ENCODE results near the gene GLB1L2.

The GLB1L2 gene

DNA sequence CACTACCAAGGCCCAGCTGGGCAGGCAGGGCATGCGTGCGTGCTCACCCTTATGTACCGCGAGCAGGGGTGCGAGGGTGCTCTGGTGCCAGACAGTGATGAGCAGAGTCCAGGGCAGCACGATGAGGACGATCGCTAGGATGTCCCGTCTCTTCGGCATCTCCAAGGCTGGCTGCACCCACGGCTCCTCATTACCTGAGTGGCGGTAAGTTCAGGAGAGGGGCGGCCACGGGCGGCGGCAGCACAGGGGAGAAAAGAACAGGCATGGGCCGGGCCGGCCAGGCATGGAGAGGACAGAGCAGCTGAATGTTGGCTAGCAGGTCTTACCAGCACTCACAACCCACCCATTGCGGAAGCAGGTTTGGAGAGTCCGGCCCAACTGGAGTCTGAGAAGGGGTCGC lies 55.7 kb downstream of the GLB1L2 start:
- no peak for DNase-seq

DNA sequence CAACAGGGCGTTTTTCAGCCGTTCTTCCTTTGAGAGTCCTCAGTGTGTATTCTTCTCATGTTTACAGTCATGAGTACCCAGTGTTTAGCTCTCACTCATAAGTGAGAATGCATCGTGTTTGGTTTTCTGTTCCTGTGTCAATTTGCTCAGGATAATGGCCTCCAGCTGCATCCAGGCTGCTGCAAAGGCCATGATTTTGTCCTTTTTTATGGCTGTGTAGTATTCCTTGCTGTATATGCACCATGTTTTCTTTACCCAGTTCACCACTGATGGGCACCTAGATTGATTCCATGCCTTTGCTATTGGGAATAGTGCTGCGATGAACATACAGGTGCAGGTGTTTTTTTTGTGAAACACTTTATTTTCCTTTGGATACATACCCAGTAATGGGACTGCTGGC lies 56.8 kb downstream of the GLB1L2 start:
- DNase-seq: no peak

DNA sequence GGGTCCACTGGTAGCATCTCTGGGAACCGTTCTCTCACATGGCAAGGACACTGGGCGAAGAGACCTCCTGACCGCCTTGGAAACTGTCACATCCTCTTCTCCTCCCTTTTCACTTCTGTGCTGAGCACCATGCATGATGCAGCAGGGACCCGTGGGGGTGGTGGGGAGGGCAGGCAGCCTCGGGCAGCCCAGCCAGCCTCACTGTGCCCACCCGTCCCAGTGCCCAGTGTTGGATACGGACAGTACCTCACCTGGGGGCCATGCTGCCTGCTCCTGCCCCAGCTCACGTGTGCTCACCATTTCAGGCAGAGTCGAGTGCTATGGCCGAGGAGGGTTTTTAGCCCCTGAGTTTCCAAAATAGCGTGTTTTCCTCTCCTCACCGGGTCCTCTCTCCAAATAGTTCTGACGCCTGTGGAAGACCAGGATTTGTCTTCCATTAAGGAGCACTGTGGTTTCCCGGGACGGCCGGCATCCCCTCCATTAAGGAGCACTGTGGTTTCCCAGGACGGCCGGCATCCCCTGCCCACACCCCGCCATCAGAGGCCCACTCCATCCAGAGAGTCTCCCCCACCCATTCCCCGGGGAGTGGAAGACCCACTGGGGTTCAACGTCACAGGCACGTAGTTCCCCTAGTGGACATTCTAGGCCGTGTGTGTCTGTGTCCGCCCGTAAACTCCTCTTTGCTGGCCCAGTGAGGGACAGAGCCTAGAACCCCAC lies 57.8 kb downstream of the GLB1L2 start:
- no peak for DNase-seq

GRCh38 chr11:134390706-134391569 lies 59.1 kb downstream of the GLB1L2 start:
- DNase-seq: no peak

DNA sequence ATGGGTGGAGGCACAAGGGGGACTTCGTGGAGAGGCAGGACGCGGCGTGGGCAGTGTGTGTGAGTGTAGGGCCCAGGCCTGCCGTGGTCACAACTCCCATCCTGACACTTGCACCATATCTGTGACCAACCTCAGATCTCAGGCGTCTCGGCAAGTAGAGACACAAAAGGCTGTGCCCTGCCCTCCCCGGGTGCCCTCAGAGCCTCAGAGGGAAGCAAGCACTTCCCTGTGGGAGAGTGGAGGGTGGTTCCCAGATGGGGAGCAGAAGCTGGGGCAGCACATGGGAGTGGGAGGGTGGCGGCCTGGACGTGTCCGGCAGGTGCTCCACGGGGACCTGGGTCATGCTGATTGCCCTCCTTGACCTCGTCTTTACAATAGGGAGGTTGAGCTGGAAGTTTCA lies 59.9 kb downstream of the GLB1L2 start:
- DNase-seq: no peak

DNA sequence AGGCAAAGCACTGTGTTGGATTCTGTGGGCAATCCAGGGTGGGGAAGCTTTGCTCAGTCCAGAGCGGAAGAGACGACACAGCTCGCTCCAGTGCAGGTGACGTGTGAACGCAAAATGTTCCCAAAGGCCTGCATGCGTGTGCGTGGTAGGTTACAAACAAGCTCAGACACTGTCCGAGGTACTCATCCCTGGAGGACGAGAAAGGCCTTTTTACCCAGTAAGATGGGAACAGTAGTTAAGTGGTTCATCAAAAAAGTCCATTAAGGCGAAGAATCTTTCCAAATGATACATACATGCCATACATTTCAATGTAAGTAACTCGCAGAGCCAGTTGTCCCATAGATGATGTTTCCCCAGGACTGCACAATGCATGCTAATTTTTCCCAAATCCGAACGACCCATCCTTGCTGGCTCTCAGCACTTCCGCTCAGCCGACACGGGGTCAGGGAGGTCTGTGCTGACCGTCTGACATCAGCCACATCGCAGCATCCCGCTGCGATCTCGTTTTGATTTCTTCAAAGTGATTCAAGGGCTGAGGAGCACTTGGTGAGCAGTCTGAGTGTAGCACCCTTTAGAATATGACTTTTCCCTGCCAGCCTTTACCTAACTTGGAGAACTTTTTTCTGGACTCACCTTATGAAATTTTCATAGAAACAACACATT lies 61.3 kb downstream of the GLB1L2 start:
- no peak for DNase-seq

- DNase-seq: no peak
These were observed 61.9 kb downstream of the GLB1L2 start for GRCh38 chr11:134393638-134394037.

DNA sequence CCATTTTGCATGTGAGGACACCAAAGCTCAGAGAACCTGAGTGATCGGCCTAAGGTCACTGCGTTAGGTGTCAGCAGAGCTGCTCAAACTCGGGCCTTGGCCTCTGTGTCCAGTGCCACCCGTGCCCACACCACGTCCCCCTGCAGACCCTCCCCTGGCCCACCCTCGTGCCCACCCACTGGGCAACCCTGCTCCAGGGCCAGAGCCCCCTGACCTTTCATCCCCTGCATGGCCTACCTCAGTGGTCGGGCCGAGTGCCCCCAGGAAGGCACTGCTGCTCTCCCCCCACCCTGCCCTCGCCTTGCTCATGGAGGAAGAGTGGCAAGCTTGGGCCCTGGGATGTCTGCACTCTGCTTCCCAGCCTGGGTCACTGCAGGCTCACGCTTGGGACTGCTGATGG lies 62.5 kb downstream of the GLB1L2 start:
- no peak for DNase-seq

DNA sequence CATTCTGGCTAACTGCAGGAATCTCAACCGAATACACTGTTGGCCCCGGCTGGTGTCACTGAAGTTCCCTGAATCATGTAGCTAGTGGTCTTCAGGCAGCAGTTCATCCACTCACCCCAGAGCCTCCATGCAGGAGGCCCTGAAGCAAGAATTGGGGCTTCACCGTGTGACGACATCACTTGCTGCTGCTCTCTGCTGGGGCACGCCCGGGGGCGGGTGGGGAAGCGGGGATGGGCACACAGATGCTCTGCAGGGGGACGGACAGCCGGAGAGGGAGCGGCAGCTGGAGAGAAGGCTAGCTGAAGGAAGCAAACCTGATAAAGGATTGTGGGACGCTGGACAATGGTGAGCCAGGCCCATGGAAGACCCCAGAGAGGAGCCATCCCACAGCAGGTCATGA lies 63.2 kb downstream of the GLB1L2 start:
- DNase-seq: no peak

- DNase-seq: no peak
These were observed 65.7 kb downstream of the GLB1L2 start for GRCh38 chr11:134397304-134398078.

GRCh38 chr11:134398079-134398444 lies 66.3 kb downstream of the GLB1L2 start:
- DNase-seq: no peak

DNA sequence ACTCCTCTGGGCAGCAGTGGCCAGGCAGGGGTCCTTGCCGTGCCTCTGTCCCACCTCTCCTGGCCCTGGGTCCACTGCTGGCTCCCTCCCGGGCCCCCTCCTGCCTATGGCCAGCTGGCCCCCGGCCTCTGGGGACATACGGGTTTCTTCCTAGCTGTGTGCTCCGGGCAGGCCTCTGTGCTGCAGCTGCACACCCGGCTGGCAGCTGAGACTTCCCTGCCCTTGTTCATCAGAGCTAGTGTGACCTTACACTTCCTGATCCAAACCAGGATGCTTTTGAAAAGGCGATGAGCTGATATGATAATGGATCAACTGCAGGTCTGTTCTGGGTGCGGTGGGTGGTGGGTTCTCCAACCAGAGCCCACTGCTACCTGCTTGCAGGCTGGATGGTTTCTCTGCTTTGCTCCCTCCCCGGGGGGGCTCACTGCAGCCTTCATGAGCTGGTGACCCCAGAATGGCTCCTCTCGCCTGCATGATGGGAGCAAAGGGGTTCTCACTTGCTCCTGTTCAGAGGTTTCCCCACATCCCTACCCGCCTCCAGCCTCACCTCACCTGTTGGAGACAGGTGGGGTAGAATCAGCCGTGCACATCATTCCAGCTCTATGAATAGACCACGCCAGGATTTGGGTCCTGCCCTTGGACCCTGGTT lies 67.0 kb downstream of the GLB1L2 start:
- no peak for DNase-seq

GRCh38 chr11:134399293-134399654 lies 67.5 kb downstream of the GLB1L2 start:
- DNase-seq: no peak

- no peak for DNase-seq
These were observed 68.2 kb downstream of the GLB1L2 start for GRCh38 chr11:134399996-134400395.

DNA sequence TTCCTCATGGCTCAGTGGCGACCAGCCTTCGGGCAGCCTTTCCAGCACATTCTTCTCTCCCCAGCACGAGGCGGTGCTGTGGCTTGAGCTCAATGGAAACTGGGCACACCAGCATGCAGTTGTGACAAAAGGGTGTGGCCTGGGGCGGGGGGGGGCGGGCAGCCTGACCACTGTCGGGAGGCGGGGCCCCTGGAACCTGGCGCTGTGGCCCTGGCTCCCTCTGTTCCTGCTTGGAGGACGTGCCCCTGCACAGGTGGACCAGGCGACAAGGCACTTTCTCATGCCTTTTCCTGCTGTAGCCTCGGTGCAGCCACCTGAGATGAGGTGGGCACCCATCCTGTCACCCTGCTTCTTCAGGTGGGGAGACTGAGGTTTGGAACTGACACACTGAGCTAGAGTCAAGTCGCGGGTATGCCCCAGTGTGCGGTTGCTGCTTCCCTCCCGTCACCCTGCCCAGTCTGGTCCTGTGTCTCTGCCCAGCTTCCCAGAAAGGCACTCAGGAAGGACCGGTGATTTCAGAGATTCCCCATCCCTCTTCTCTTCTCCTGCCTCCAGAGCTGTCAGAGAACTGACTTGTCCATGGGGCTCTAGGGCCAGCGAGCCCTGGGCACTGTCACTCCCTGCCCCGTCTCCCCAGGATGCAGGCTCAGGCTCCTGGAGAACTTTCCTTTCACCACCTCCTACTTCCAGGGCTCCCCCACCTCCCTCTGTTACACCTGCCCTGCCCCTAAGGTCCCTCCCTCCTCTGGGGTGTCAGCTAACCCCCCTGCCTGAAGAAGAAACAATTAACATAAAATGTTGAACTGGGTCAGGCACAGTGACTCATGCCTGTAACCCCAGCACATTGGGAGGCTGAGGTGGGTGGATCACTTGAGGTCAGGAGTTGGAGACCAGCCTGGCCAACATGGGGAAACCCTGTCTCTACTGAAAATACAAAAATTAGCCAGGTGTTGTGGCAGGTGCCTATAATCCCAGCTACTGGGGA lies 70.3 kb downstream of the GLB1L2 start:
- no peak for DNase-seq

GRCh38 chr11:134402910-134403309 lies 71.1 kb downstream of the GLB1L2 start:
- no peak for DNase-seq

DNA sequence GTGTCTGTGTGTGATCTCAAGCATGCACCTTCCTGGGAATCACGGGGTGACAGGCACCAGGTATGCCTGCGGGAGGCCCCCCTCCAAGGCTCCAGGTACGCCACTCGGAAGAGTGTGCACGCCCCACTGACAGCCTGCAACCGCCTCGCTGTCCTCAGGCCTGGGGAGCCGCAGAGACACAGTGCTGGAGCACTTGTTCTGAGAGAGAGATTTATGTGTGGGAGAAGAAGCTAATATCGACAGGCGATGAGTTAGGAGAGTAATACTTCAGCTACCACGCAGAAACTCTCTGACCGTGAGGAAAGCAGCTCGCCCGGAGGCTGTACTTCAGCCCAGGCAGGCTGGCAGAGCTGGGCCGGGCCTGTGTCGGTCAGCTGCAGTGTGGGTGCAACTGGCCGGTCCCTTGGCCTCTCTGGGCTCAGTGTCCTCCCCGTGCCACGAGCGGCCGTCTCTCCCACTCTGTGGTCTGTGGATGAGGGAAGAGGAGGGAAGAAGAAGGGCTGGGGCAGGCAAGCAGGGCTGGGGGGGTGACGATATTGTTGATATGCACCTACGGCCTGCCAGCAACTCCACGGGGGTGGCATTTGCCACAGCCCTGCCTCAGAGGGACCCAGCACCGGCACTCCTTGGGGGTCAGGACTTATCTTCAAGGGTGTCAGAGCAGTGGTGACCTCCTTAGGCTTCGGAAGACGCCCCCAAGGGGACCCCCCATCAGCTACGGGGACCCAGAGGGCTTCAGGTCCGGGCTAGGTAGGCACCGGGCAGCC lies 73.0 kb downstream of the GLB1L2 start:
- no peak for DNase-seq

DNA sequence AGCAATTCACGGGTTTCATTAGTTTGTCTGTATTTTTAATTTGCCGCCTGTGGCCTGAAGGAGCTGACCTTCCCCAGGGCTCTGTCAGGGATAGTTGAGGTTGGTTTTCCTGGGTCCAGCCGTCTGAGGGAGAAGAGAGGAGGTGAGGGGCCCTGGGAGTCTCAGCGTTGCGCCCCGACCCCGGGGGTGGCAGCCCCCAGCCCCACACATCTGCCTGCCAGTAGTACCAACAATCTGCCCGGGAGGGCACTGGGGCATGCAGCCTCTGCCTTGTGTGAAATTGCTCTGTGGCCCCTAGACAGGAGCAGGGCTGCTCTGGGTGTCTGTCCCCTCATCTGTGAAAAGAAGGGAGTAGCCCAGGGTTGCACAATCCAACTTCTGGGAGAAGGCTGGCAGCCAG lies 73.6 kb downstream of the GLB1L2 start:
- no peak for DNase-seq

DNA sequence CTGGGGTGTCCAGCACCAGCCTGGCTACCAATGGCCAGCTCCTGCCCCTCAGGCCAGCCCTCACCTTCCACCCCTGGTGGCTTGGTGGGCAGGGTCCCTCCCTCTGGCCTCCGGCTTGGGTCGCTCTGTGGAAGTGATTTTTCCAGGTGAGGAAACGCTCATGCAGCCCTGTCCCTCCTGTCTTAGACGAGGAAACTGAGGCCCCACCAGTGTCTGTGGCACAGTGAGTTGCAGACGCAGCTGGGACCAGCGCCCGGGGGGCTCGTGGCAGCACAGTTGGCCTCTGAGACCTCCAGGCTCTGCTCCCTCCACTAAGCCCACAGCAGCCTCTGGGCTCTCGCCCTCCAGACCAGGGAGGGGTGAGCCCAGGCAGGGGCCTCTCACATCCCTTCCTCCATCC lies 74.1 kb downstream of the GLB1L2 start:
- DNase-seq: no peak
